GM21786 (cell line): ENCODE results near the gene ARHGDIA.

Source experiments
- ATAC-seq: cut with Tn5 transposase; IDR thresholded peaks from one replicate; pipeline ENCODE4 v1.9.1; 2021; ENCODE audit not compliant: unreplicated experiment

ARHGDIA gene

GRCh38 chr17:81888988-81889595, 18.0 kb upstream of the ARHGDIA start:
- ATAC-seq: no peak

DNA sequence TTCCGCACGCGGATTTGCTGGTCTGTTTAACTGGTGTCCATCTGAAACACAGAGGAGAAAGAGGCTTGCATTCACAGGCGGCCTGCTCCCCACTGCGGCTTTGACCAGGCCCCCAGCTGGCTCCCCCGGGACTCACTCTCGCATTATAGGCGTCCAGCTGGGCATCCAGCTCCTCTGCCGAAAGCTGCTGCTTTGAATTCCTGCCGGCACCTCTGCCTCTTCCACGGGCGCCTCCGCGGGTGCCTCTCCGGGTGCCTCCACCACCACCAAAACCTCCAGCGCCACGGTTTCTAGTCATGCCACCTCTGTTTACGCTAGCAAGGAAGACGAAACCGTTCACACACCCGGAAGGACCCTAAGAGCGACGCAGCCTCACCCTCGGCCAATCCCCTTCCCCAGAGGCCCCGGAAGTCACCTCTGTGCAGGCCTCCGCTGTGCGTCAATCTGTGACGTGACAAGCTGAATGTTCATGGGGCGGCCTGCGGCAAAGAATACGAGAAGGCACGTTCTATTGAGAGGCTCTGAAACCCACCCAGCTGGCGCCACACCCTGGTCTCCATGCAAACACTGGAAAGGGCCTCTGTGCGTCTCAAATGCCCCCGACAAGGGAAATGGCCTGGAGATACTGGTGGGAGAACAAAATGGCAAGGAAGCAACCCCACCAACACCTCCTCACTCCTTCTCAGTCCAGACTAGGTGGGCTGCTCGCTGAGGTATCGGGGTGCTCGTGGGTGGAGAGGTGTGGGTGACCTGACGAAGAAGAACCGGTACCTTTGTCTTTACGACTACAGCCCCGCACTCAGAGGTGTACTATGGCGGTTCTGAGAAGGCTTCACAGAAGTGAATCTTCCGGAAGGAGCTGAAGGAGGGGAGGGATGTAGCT, 17.2 kb upstream of the ARHGDIA start:
- ATAC-seq: no peak

- ATAC-seq: no peak
These were observed 14.9 kb upstream of the ARHGDIA start for GRCh38 chr17:81885869-81886548.

DNA sequence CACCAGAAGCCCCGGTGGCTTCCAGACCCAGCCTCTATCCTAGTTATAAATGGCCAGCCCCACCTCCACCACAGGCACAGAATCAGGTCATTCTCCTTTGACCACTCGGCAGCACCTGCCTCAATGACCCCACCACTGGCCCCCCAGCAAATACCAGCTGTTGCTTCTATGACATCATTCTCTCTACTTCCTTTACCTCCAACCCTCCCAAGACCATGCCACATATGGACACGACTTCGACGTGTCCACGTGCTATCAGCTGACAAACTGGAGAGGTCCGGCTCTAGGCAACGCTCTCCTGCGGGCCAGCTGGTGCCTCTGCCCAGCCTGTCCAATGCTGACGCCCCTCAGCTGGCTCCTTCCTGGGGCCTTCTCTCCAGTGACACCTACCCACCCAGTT, 14.3 kb upstream of the ARHGDIA start:
- no peak for ATAC-seq

DNA sequence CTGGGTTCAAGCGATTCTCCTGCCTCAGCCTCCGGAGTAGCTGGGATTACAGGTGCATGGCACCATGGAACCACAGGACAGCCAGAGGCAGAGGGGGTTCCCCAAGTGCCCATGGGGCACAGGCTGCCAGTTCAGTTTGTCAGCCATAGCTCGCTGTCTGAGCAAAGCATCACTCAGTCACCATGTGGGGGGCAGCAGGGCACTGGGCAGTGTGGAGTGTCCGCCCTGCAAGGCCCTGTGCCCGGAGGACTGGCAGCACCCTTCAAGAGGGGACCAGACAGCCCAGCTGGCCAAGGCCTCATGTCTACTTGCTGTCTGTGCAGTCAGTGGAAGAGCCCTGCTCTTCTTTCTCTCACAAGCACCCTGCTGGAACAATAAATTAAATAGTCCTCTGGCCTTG, 13.8 kb upstream of the ARHGDIA start:
- ATAC-seq: no peak

DNA sequence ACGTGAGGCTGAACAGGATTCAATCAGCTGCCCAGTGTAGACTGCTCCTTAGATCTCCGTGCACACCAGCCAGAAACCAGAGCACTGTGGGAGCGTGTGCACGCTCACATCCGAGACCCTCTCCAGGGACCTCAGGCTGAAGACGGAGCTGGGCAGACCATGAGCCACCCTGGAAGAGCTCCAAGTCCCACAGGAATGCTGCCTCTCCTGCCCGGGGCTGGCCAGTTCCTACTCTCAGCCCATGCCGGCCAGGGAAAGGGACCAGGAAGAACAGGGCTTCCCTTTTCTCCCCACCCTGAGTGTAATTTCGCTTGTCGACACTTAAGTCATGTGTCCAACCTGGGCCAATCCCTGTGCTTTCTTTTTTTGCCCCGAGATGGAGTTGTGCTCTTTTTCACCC, 13.4 kb upstream of the ARHGDIA start:
- ATAC-seq: no peak

DNA sequence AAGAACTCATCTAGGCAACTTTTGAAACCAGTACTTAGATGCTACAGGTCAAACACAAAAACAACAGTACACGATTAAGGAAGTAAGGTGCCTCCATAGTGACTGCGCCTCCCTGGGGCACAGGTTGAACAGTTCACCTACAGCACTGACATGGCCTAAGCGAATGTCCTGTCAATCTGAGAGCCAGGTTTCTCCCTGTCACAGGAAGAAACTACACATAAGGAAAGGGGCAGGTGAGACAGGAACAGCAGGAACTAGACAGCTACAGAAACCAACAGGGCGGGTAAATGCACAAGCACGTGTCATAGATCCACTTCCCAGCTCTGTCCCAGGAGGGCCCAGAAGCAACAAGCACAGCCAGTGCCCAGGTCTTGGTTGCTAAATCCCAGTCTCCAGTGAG, 8.0 kb upstream of the ARHGDIA start:
- ATAC-seq: no peak

DNA sequence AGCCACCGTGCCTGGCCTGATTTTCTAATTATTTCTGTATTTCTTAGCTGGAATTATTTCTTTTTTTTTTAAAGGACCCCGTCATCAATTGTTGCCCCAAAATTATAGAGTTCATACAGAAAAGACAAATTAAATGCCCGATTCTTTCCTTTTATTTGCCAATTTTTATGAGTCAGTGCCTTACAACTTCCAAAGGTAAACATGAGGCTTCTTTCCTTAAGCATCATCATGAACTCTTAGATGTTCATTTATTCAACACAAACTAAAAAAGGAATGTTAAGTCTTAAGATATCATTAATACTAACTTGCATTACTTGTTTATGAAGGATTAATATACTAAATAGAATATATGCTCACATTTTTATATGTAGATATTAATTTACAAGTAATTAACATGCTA, 7.2 kb upstream of the ARHGDIA start:
- ATAC-seq: no peak

- ATAC-seq: no peak
These were observed 6.4 kb upstream of the ARHGDIA start for GRCh38 chr17:81877569-81877968.

DNA sequence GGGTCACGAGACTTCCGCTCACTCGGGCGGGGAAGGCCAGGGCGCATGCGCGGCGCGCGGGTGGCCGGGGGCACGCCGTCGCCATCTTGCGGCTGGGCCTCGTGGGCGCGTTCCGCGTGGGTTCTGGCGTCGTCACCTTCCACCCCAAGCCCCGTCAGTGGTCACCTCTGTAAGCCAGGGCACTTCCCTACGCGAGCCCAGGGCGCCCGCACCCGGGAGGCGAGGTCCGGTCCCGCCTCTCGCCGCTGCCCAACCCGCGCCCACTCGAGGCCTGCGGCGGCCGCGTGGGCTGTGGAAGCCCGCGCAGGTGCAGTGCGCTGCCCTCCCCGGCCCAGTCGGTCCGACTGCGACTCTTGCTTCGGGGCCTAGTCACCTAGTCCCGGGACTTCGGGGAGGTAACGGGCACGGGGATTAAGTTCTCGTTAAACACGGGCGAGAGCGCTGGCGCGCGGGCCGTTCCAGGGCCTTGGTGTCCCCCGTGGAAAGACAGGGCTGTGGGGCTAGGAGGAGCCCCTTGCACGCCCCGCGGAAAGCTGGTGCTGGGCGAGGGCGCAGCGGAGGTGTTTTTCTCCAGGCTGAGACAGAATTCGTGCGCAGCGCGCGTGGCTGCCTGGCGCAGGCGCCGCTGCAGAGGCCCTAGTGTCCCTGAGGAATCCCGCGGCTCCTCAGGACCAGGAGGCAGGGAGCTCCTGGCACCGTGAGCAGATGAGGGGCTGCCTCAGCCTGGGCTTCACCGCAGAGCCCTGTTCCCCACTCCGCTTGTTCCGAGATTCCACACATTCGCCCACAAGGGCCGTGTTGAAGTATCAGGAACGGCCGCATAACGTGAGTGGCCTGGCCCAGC, 472 bp upstream of the ARHGDIA start:
- ATAC-seq: peak; percentile 12

- peak; percentile 14 for ATAC-seq
These were observed 781 bp downstream of the ARHGDIA start for GRCh38 chr17:81870131-81870980.

DNA sequence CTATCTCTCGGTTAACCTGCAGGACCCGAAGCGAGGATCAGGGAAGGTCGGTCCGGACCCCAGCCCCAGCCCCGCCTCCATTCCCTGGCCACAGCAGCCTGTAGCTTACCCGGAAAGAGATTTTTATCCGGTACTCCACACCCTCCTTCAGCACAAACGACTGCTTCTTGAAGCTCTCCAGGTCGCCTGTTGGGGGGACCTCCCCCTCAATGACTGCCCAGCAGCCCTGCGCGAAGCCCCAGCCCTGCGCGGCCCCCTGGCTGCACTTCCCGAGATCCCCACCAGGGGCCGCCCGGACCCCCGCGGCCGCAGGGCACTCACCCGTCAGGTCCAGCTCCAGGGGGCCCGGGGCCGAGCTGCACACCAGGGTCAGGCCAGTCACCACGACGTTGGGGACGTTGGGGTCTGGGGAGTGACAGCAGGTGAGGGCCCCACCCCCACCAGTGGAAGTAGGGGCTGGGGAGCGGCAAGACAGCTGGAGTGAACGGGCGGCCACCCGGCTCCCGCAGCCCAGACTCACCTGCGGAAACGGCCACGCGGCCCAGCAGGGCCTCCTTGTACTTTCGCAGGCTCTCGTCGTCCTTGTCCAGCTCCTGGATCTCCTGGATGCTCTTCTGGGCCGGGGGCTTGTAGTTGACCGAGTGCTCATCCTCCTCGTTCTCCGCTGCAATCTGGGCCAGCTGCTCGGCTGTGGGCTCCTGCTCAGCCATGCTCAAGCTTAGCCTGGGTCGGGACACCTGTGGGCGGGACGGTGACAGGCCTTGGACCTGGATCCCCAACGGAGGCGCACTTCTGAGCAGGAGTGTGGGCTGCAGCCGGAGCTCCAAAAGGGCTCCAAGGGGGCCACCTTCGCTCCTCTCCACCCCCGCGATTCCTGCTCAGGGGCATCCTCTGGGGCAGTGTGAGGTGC, 1.7 kb downstream of the ARHGDIA start:
- no peak for ATAC-seq

DNA sequence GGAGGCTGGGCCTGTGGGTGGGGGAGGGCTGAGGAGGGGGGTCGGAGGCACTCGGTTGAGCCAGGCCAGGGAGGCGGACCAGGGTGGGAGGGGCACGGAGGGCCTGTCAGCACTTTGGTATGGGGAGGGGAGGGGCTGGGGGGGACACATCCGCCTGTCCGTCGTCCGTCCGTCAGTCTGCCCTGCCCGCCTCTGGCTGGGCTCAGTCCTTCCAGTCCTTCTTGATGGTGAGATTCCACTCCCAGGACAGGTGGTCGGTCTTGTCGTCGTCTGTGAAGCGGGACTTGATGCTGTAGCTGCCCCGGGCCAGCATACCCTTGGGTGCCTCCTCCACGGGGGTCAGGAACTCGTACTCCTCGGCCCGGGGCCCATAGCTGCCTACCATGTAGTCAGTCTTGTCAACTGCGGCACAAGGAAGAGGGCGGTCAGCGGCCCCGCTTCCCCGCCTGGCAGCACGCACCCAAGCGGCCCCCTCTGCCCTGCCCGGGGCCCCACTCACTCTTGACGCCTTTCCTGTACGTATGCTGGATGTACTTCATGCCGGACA, 2.4 kb downstream of the ARHGDIA start:
- no peak for ATAC-seq

GRCh38 chr17:81867991-81868673, 3.0 kb downstream of the ARHGDIA start:
- no peak for ATAC-seq

DNA sequence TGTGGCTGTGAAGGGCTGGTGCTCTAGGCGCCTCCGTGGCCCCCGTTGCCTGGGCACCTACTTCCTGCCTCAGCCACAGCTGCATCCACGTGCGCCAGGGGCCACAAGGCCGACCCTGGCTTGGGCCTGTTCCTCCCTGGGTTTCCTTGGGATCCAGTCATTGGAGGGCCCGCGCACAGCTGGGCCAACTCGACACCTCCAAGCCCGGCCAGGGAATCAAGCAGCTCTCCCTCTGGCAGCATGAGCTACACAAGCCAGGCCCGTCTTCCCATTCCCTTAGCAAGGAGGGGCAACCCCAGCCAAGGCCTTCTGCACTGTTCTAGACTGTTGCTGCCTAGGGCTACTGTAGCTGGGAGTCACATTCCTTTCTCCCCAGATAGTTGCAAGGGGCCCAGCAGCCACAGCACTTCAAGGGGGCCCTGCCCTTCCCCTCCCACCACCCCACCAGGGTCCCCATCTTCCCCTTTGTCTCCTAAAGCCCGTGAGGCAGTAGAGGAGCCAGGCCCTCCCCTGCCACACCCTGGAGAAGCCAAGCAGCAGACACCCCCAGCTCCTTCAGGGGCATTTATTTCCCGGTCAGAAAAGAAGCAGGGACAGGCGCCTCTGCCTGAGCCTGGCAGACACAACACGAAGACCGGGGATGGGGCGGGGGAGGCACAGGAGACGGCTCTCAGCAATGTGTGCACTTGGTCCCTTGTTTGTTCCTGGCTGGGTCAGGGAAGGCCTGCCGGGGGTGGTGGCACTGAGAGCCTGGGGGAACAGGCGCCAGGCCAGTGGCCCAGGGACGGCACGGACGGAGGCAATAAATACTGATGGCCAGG, 3.8 kb downstream of the ARHGDIA start:
- ATAC-seq: no peak

DNA sequence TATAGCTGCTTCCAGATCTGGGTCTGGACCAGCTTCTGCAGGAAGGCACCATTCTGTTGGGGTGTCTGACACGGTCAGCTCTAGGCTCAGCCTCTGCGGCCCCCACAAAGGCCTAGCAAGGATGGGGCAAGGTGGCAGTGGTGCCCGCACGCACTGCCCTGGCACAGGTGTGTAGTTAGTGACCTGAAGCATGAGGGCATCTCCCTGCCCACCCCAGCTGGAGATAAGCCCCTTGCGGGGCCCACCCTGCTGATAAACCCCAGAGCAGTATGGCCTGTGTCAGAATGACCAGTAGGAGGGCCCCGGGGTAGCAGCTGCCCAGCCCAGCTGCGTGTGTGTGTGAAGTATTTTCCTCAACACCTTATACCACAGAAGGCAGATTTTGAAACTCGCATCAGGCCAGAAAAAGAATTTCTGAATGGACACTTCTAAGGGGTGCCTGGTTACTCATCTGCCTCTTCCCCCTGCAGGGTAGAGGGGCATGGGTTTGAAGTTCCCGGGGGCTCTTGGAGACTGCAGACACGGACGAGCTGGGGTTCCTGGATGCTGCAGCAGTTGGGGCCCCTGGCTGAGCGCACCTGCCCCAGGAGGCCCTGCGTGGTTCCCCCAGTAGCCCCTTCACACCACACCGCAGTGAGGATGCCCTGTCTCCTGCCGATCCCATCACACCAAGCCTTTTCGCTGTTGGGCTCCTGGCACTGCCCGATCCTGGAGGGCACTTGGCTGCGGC, 4.5 kb downstream of the ARHGDIA start:
- ATAC-seq: no peak
